ENCODE measurements around the gene DEPDC5. TPM values are rescaled to one million over a fixed set of nuclear protein-coding genes. Genes with fewer than 3 reads are reported as not detected.

The DEPDC5 gene
- total RNA-seq, 1 donor from 2014 or later, result 15.9 TPM

- DNase-seq (ENCODE audit: low spot score in 2 of 2) (no peak), FAIRE-seq (no peak)
These were observed 91.1 kb downstream of the DEPDC5 start for GRCh38 chr22:31844941-31845340.

GRCh38 chr22:31846161-31847115 lies 92.6 kb downstream of the DEPDC5 start:
- FAIRE-seq, result no peak
- DNase-seq (ENCODE audit: low spot score in 2 of 2), result no peak

GRCh38 chr22:31848411-31848810 lies 94.6 kb downstream of the DEPDC5 start:
- DNase-seq (ENCODE audit: low spot score in 2 of 2) (no peak), FAIRE-seq (no peak)

DNA sequence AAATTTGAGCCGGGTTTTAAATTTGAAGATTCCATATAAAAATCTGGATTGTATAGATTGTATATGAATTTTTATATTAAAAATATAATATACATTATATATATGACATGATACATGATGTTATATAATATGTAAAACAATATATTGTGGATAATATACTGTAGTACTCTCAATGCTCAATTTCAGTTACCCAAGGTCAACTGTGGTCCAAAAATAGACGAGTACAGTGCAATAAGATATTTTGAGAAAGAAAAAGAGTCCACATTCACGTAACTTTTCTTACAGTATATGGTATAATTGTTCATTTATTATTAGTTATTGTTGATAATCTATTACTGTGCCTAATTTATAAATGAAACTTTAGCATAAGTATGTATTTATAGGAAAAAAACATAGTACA lies 96.3 kb downstream of the DEPDC5 start:
- FAIRE-seq (peak; percentile 39), DNase-seq (ENCODE audit: low spot score in 2 of 2) (no peak)

- DNase-seq (ENCODE audit: low spot score in 2 of 2) (no peak), FAIRE-seq (no peak)
These were observed 99.0 kb downstream of the DEPDC5 start for GRCh38 chr22:31852691-31853421.

DNA sequence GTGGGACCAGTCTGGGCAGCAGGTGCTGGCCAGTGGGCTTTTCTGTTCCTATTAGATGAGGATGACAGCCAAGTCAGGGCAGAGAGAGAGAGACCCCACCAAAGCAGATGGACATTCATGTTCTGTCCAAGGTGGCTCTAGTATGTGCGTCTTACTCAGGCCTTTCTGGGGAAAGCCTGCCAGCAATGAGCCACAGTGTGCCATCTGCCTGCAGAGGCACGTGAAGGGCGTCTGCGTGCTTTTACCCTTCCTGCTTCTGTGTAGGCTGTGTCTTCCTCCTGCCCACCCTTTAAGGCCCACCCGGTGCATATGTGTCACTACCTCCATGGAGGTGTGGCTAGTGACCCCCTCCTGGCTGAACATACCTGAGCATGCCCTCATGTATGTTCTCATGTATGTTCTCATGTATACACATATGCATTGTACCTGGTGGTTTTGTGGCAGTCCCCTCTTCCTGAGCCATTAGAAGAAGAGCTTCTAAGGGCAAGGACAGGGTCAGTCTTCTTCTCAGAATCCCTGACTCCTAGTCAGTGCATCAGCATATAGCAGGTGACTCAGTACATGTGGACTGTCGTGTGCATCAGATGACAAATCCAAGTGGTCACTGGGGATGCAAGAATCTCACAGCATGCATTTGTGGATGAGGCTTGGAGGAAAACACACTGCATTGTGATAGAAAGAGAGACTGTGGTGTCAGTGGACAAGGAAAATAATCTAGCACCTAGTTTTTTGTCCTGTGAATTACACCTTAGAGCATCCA lies 100.1 kb downstream of the DEPDC5 start:
- no peak for DNase-seq (ENCODE audit: low spot score in 2 of 2)
- FAIRE-seq, result no peak

GRCh38 chr22:31857247-31857646 lies 103.4 kb downstream of the DEPDC5 start:
- DNase-seq (ENCODE audit: low spot score in 2 of 2), result no peak

GRCh38 chr22:31861226-31861840 lies 107.5 kb downstream of the DEPDC5 start:
- FAIRE-seq (no peak), DNase-seq (ENCODE audit: low spot score in 2 of 2) (no peak)

More at GRCh38 chr22:31857247-31857646, 103.4 kb downstream of the DEPDC5 start:
- FAIRE-seq, result no peak

DNA sequence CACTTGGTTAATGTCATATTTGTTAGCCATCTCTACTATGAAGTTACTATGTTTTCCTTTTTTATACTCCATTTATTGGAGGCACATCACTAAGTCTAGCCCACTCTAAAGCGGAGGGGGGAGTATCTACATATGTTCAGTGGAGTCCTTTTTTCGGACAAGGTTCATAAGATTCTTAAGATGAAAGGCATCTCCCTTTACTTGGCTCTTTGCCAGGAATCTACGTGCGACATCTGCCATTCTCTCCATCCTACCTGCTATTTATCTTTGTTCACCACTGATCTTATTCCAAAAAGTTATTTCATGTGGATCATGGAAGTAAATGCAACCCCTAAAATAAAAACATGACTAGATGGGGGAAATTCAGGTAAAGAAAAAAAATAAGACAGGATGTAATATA lies 113.1 kb downstream of the DEPDC5 start:
- no peak for DNase-seq (ENCODE audit: low spot score in 2 of 2)
- FAIRE-seq, result no peak

DNA sequence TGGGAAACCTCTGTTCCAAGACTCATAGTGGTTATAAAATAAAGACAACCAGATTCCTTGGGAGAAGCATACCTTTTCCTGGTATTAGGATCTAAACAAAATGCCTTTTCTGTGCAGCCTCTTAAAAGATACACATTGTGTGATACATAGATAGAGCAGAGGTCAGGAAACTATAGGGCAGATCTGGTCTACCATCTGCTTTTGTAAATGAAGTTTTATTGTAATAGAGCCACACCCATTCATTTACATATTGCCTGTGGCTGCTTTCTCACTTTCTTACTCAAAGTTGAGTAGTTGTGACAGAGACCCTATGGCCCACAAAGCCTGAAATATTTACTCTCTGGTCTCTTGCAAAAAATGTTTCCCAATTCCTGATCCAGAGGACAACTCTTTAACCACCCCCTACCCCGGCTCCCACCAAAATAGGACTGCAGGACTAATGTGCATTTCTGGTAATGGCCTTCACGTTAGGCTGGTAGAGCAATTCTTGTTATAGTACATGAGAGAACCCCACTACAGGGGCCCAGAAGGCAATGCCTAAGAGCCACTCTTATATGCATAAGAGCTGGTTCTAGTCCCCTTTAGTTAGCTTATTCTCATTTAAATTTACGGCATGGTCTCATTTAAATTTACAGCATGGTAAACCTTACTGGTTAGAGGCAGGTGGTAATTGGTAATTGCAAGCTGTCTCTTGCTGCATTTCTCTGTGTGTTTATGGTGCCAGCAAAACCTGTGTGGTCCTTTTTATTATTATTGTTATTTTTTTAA lies 113.8 kb downstream of the DEPDC5 start:
- FAIRE-seq (no peak), DNase-seq (ENCODE audit: low spot score in 2 of 2) (no peak)

- FAIRE-seq (no peak), DNase-seq (ENCODE audit: low spot score in 2 of 2) (no peak)
These were observed 115.9 kb downstream of the DEPDC5 start for GRCh38 chr22:31869739-31870138.

GRCh38 chr22:31870890-31871289 lies 117.1 kb downstream of the DEPDC5 start:
- no peak for FAIRE-seq

GRCh38 chr22:31871480-31871879 lies 117.7 kb downstream of the DEPDC5 start:
- FAIRE-seq, result no peak
- no peak for DNase-seq (ENCODE audit: low spot score in 2 of 2)

More at GRCh38 chr22:31870890-31871289, 117.1 kb downstream of the DEPDC5 start:
- DNase-seq (ENCODE audit: low spot score in 2 of 2), result peak; percentile 12 to 43

GRCh38 chr22:31872209-31872608 lies 118.4 kb downstream of the DEPDC5 start:
- no peak for DNase-seq (ENCODE audit: low spot score in 2 of 2)
- FAIRE-seq, result no peak

GRCh38 chr22:31874821-31875220 lies 121.0 kb downstream of the DEPDC5 start:
- DNase-seq (ENCODE audit: low spot score in 2 of 2), result no peak
- FAIRE-seq, result no peak

DNA sequence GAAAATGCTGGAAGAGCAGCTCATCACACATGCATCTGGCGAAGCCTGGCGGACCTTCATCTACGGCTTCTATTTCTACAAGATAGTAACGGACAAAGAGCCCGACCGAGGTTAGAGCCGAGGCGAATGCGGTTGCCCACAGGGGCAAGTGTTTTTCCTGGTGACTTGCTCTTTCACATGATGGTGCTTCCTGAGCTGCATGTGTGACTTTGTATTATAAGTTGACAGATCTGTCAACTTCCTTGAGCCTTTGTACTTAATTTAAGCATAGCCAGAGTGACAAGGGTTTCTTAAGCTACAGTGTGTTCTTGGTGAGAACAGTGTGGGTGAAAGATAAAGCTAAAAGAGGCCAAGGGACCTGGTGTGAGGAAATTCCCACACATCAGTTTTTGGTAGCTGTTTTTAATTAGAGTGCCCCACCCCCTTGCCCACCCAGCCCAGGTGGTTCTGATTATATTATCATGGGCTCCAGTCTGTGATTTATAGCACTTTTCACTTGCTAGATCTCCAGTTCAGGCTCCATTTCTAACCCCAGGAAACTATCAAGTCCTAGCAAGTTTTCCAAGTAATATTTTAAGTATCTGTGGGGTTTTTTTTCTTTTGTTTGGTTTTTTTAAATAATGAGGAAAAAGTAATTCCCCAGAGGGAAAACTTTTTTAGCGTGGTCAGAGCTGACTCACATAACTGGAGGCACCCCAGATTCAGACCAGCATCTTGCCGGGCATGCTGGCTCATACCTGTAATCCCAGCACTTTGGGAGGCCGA lies 122.5 kb downstream of the DEPDC5 start:
- no peak for FAIRE-seq
- no peak for DNase-seq (ENCODE audit: low spot score in 2 of 2)

GRCh38 chr22:31879585-31879984 lies 125.8 kb downstream of the DEPDC5 start:
- no peak for DNase-seq (ENCODE audit: low spot score in 2 of 2)
- FAIRE-seq, result no peak

DNA sequence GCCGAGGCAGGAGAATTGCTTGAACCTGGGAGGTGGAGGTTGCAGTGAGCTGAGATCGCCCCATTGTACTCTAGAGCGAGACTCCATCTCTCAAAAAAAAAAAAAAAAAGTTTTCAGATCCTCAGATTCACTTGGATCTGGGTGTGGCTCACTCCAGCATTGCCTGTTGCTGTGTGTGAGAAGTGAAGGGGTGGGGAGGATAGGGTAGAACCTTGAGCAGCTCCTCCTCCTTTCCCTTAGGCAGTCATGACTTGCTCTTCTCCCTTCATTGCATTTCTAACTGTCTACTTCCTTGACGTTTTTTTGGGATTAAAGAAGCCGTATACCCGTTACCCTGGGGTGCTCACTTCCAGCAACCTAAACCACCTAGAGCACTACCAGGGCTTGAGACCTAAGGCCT lies 127.4 kb downstream of the DEPDC5 start:
- FAIRE-seq (no peak), DNase-seq (ENCODE audit: low spot score in 2 of 2) (no peak)

- no peak for DNase-seq (ENCODE audit: low spot score in 2 of 2)
- FAIRE-seq, result no peak
These were observed 128.0 kb downstream of the DEPDC5 start for GRCh38 chr22:31881865-31882264.

Data from frontal cortex (tissue), 4 donors.